HG03442 (cell line): ENCODE measurements around the gene UMAD1.

Experiments
- ATAC-seq: cut with Tn5 transposase; IDR thresholded peaks from one replicate; pipeline ENCODE4 v1.9.1; 2021; ENCODE audit warnings: mild to moderate bottlenecking, moderate library complexity; ENCODE audit not compliant: unreplicated experiment

The UMAD1 gene

GRCh38 chr7:7869651-7870050 lies 229.1 kb downstream of the UMAD1 start:
- no peak for ATAC-seq

GRCh38 chr7:7870555-7870954 lies 230.0 kb downstream of the UMAD1 start:
- ATAC-seq = no peak

- ATAC-seq = no peak
Observed at GRCh38 chr7:7876419-7876818, 235.9 kb downstream of the UMAD1 start.

- ATAC-seq = no peak
Observed at GRCh38 chr7:7881581-7881980, 241.0 kb downstream of the UMAD1 start.

- ATAC-seq = no peak
Observed at GRCh38 chr7:7882888-7883287, 242.3 kb downstream of the UMAD1 start.

- no peak for ATAC-seq
Observed at GRCh38 chr7:7883394-7883793, 242.8 kb downstream of the UMAD1 start.

GRCh38 chr7:7884855-7885254 lies 244.3 kb downstream of the UMAD1 start:
- no peak for ATAC-seq

GRCh38 chr7:7889791-7890568 lies 249.4 kb downstream of the UMAD1 start:
- no peak for ATAC-seq

- ATAC-seq = no peak
Observed at GRCh38 chr7:7895004-7895650, 254.6 kb downstream of the UMAD1 start.

GRCh38 chr7:7895754-7896153 lies 255.2 kb downstream of the UMAD1 start:
- ATAC-seq = no peak

GRCh38 chr7:7897509-7897908 lies 257.0 kb downstream of the UMAD1 start:
- ATAC-seq = no peak

- no peak for ATAC-seq
Observed at GRCh38 chr7:7897949-7898515, 257.5 kb downstream of the UMAD1 start.

- no peak for ATAC-seq
Observed at GRCh38 chr7:7902845-7903244, 262.3 kb downstream of the UMAD1 start.

- ATAC-seq = no peak
Observed at GRCh38 chr7:7907306-7907705, 266.8 kb downstream of the UMAD1 start.

- ATAC-seq = no peak
Observed at GRCh38 chr7:7908622-7909145, 268.1 kb downstream of the UMAD1 start.

GRCh38 chr7:7909376-7909775 lies 268.8 kb downstream of the UMAD1 start:
- no peak for ATAC-seq

GRCh38 chr7:7911369-7912123 lies 271.0 kb downstream of the UMAD1 start:
- no peak for ATAC-seq

GRCh38 chr7:7912937-7913336 lies 272.4 kb downstream of the UMAD1 start:
- ATAC-seq = no peak

GRCh38 chr7:7913504-7913903 lies 273.0 kb downstream of the UMAD1 start:
- no peak for ATAC-seq

GRCh38 chr7:7914547-7914946 lies 274.0 kb downstream of the UMAD1 start:
- no peak for ATAC-seq

- ATAC-seq = no peak
Observed at GRCh38 chr7:7916064-7916463, 275.5 kb downstream of the UMAD1 start.
